HG03196 (cell line): ENCODE results near the gene KIAA0513.

Experiments
- ATAC-seq: cut with Tn5 transposase; IDR thresholded peaks from one replicate; pipeline ENCODE4 v1.9.1; 2021; ENCODE audit not compliant: unreplicated experiment

Gene KIAA0513

GRCh38 chr16:85132456-85133289 is 105.1 kb downstream of the KIAA0513 start:
- ATAC-seq, result no peak

- ATAC-seq, result no peak
Measured at GRCh38 chr16:85133290-85133599, 105.7 kb downstream of the KIAA0513 start.

DNA sequence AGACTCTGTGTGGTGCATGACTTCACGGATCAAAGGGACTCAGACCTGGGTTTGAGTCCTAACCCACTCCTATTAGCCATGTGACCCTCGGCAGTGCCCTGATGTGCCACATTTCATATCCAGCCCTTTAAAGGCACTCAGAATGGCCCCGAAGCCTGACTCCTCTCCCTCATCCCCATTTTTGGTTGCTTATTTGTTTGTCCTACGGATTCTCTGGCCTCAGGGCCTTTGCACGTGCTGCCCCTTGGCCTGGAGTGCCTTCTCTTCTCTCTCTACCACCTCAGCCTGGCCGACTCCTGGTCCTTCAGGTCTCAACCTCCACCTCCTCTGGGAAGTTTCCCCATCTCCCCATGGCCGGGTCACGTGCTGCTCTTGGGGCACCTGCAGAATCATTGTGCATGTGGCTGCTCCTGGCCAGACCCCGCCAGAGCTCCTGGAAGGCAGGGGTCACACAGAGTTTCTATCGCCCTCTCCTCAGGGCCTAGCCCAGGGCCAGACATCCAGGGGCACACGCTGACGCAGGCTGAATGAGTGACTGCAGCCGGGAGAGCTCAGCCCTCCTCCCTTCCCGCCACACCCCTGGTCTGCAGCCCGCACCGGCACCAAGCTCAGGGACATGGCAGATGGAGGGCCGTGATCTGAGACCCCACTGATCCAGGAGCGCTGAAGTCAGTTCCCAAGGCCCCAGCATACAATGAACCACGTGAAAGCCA is 106.6 kb downstream of the KIAA0513 start:
- ATAC-seq, result no peak

GRCh38 chr16:85134789-85135142 is 107.2 kb downstream of the KIAA0513 start:
- no peak for ATAC-seq

DNA sequence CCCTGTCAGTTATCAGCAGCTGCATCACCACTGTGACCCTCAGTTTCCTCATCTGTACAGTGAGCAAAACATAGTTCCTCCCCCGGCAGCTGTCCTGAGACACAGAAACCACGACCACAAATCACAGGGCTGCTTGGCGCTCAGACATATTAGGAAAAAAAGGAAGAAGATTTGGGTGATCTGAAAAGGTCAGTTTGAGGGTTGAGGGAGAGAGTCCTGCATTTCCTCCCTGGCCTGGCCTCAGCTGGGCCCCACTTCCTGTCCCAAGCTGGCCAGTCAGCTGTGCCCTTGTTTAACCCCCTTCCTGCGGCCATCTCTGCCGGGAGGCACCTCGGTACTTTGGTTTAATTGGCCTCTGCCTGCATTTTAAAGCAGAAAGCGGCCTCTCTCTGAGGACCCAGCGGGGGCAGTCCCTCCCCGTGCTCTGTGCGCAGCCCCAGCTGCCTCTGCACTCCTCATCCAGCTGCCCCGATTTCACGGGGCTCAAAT is 108.7 kb downstream of the KIAA0513 start:
- no peak for ATAC-seq

DNA sequence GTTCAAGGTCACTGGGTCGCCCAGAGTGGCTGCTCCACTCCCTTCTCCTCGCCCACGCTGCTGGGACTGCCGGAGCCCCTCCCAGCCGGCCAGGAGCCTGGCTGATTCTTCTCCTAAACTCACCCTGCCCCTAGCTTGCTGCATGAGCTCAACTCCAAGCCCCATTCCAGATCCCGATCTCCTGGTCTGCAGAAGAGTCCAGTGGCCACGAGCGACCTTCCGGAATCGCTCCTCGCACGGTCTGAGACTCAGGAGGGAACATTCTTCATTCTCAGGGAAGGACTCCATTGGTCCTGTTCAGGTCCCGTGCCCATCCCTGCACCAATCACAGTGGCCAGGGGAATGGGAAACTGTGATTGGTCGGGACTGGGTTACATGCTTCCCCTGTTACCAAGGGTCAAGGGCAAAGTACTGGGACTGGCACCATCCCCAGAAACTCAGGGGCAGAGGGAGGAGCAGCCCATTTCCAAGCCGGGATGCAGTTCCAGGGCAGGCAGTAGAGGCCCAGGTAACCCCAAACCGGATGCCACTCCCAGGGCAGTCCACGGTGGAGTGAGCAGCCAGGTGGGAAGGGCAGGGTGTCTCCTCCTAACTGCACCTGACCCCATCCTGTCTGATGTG is 109.2 kb downstream of the KIAA0513 start:
- no peak for ATAC-seq

DNA sequence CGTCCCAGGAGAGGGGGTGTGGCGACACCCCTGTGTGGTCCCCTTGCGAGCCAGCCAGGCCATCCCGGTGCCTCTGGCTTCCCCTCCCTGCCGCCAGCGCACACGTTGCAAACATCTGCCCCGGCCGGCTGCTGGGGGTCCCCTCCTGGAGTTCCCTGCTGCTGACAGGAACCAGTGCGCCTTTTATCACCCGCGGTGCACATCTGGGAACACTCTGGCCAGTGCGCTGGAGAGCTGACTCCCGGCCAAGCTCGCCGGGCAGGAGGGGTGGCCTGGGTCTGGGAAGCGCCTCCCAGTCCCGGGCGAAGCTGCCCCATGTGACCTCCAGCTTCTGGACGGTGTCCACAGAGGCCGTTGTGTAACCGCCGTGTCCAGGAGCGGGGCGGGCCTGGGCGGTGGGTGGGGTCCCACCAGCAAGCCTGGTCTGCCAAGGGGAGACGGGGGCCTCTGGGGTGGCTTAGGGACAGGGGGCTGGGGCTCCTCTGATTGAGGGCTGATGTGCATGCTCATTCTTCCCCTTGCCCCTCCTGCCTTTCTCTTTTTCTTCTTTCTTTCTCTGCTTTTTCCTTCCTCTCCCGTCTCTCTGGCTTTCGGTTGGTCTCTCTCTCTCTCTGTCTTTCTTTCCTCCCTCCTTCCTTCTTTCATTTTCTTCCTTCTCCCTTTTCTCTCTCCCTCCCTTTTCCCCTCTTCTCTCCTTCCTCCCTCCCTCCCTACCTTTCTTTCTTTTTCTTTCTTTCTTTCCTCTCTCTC is 109.9 kb downstream of the KIAA0513 start:
- ATAC-seq, result no peak

- no peak for ATAC-seq
Measured at GRCh38 chr16:85138073-85138824, 110.7 kb downstream of the KIAA0513 start.

DNA sequence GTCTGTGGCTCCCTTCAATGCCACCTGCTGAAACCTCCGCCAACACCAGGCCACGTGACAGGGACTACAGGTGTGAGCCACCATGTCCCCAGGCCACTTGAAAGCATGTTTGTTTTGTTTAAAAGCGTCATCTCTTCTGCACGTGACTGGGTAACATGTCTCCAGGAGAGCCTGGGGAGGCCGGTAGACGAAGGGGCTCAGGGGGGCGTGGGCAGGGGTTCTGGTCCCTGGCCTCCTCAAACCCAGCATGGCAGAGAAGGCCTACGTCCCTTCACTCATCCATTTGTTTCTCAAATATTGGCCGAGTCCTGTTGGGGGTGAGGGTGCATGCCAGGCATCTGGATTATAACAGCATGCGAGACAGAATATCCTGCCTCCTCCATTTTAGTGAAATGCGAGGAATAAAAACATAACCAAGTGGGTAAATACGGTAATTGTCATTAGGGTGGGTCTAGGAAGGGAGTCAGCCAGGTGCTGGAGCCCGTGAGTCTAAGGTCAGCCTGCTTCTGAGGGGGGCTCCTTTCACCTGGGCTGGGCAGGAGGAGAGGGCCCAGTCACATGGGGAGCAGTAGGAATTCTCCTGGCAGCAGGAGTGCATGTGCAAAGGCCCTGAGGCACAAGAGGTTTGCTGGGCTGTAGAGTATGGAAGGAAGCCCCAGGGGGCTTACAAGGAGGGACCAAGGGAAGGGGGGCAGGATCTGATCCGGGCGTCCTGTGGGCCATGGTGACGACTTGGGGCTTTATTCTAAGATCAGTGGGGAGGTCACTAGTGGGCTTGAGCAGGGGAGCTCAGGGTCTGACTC is 111.4 kb downstream of the KIAA0513 start:
- no peak for ATAC-seq

- no peak for ATAC-seq
Measured at GRCh38 chr16:85139881-85140339, 112.3 kb downstream of the KIAA0513 start.

GRCh38 chr16:85140455-85141012 is 112.9 kb downstream of the KIAA0513 start:
- ATAC-seq, result no peak

DNA sequence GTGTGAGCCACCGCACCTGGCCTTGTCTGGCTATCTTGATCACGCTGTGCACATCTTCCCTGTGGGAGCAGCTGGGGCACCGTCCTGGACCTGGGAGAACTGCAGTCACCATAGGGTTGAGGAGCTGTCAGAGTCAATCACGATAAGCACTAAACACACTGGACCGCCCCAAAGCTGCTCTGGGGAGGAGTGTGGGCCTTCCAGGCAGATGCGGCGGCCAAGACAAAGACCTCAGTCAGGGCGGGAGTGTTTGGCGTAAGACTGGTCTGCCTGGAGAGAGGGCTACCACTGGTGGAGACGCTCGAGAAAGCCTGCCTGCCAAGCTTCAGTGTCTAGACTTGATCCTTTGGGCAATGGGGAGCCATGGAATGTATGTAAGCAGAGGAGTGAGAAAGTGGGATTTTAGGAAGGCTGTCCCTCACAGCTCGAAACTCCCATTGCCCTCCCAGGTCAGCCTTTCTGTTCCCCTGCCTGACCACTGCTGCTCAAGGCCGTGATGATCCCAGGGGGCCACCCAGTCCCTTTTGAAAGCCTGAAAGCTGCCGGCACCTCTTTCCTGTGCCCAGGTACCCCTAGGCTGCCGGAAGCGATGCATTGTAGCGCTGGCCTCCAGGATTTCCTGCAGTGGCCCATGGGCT is 114.0 kb downstream of the KIAA0513 start:
- no peak for ATAC-seq

- ATAC-seq, result no peak
Measured at GRCh38 chr16:85142129-85142513, 114.5 kb downstream of the KIAA0513 start.

- no peak for ATAC-seq
Measured at GRCh38 chr16:85142771-85143211, 115.2 kb downstream of the KIAA0513 start.
